GM12864 (cell line): Measurements from ENCODE around the gene USP32.

Experiments
- DNase-seq: peaks from one replicate; pipeline ENCODE4 v3.0.0-alpha.2; 2011; ENCODE audit warnings: low read depth
- H3K4me3 ChIP-seq: 2 replicates; pipeline ENCODE4 v1.5.1; 2011; ENCODE audit warnings: mild to moderate bottlenecking, low read depth, low read length, control low read depth
- CTCF ChIP-seq: IDR thresholded peaks from 2 replicates; pipeline ENCODE4 v1.5.1; 2011; ENCODE audit warnings: low read depth, mild to moderate bottlenecking, moderate library complexity, low read length, control low read depth, inconsistent platforms; ENCODE audit errors: missing control alignments

Gene USP32

GRCh38 chr17:60278237-60278636, 113.7 kb downstream of the USP32 start:
- no peak overlapping the region for H3K4me3 ChIP-seq
- DNase-seq, result no peak
- TF ChIP-seq CTCF, result no peak

- H3K4me3 ChIP-seq, result no peak overlapping the region
- TF ChIP-seq CTCF, result no peak
- no peak for DNase-seq
Measured at GRCh38 chr17:60277258-60277657, 114.7 kb downstream of the USP32 start.

- DNase-seq, result no peak
- no peak overlapping the region for H3K4me3 ChIP-seq
- TF ChIP-seq CTCF, result no peak
Measured at GRCh38 chr17:60269417-60269816, 122.5 kb downstream of the USP32 start.

GRCh38 chr17:60260540-60260939, 131.4 kb downstream of the USP32 start:
- H3K4me3 ChIP-seq, result no peak overlapping the region
- no peak for DNase-seq
- no peak for TF ChIP-seq CTCF

- no peak for TF ChIP-seq CTCF
- no peak overlapping the region for H3K4me3 ChIP-seq
- no peak for DNase-seq
Measured at GRCh38 chr17:60258313-60258712, 133.6 kb downstream of the USP32 start.

GRCh38 chr17:60256174-60256573, 135.8 kb downstream of the USP32 start:
- no peak for TF ChIP-seq CTCF
- DNase-seq, result no peak
- H3K4me3 ChIP-seq, result no peak overlapping the region

GRCh38 chr17:60253048-60253447, 138.9 kb downstream of the USP32 start:
- no peak for DNase-seq
- no peak overlapping the region for H3K4me3 ChIP-seq
- TF ChIP-seq CTCF, result no peak
